GM12878 (cell line): ENCODE measurements around the gene DLG2. TPM values are rescaled to one million over a fixed set of nuclear protein-coding genes. Genes with fewer than 3 reads are reported as not detected.

ENCODE experiments used
- ATAC-seq: fragments of 200-7000 bp; cut with Tn5 transposase; 3 replicates; pipeline ENCODE4 v1.9.1; 2020; ENCODE audit warnings: mild to moderate bottlenecking, moderate library complexity
- BruUV-seq: library from RNA; stranded (reverse); fragments of 400-500 nt; replicated peaks from 2 replicates; lab custom pipeline; 2021; lab: Mats Ljungman, UMichigan
- CTCF ChIA-PET: fragments of 300-600 bp; sonication (Branson Sonifier 250); formaldehyde crosslinking; extraction: SDS; loops from one replicate; lab custom pipeline; 2021; ENCODE audit warnings: inconsistent platforms; lab: Yijun Ruan, JAX
- POLR2A ChIA-PET: fragments of 350-600 bp; formaldehyde crosslinking; extraction: SDS; loops from one replicate; lab custom pipeline; 2021; ENCODE audit warnings: inconsistent platforms; lab: Charles Lee
- RAD21 ChIA-PET: fragments of 300-600 bp; sonication (Branson Sonifier 250); formaldehyde crosslinking; loops from one replicate; lab custom pipeline; 2023; ENCODE audit warnings: antibody characterized with exemption; ENCODE audit not compliant: unreplicated experiment; lab: Charles Lee
- SMC1A ChIA-PET: fragments of 300-600 bp; sonication (Branson Sonifier 250); formaldehyde crosslinking; loops from one replicate; lab custom pipeline; 2023; ENCODE audit not compliant: unreplicated experiment, uncharacterized antibody; lab: Charles Lee
- DNase-seq: peaks from one replicate; pipeline ENCODE4 v3.0.0-alpha.2; 2011; ENCODE audit warnings: low read depth, low spot score
- FAIRE-seq: peaks from 3 replicates; lab custom pipeline; 2011; peaks lifted over from hg19 to GRCh38; lab: Jason Lieb, UNC
- H2AFZ ChIP-seq: 2 replicates; pipeline ENCODE4 v1.6.0; 2011; ENCODE audit warnings: low read depth, low read length, control low read depth; ENCODE audit not compliant: control insufficient read depth
- H3K27ac ChIP-seq: 2 replicates; pipeline ENCODE4 v1.5.1; 2011; ENCODE audit warnings: control low read depth; ENCODE audit not compliant: control insufficient read depth, insufficient read depth
- H3K27me3 ChIP-seq, 2 experiments: replicated peaks in 1 of 2; 2 replicates each; pipeline versions ENCODE4 v1.6.0 to v1.6.1; 2011; ENCODE audit warnings: low read length in 1 of 2; ENCODE audit not compliant: control insufficient read depth in 2 of 2, insufficient read depth in 2 of 2
- H3K36me3 ChIP-seq, 2 experiments: 2 replicates each; pipeline ENCODE4 v1.5.1; 2011; ENCODE audit warnings: low read length in 1 of 2; ENCODE audit not compliant: control insufficient read depth in 2 of 2, insufficient read depth in 2 of 2
- H3K4me1 ChIP-seq: 2 replicates; pipeline ENCODE4 v1.6.1; 2011; ENCODE audit warnings: mild to moderate bottlenecking, low read length, moderate library complexity, mixed read lengths; ENCODE audit not compliant: control insufficient read depth, insufficient read depth
- H3K4me2 ChIP-seq: 2 replicates; pipeline ENCODE4 v1.6.0; 2011; ENCODE audit warnings: control low read depth; ENCODE audit not compliant: control insufficient read depth, insufficient read depth
- H3K4me3 ChIP-seq: fragments of 200-600 bp; sonication (generic); 2 replicates; pipeline ENCODE4 v1.5.1; 2016
- H3K79me2 ChIP-seq: 2 replicates; pipeline ENCODE4 v1.6.0; 2011; ENCODE audit warnings: low read length; ENCODE audit not compliant: control insufficient read depth, insufficient read depth
- H3K9ac ChIP-seq: 2 replicates; pipeline ENCODE4 v1.8.0; 2011; ENCODE audit warnings: low read length, control low read depth, mixed read lengths; ENCODE audit not compliant: control insufficient read depth, insufficient read depth
- H3K9me3 ChIP-seq: replicated peaks from 3 replicates; pipeline ENCODE4 v1.5.1; 2011; ENCODE audit warnings: mild to moderate bottlenecking, low read length; ENCODE audit not compliant: control insufficient read depth, insufficient read depth
- H4K20me1 ChIP-seq: 2 replicates; pipeline ENCODE4 v1.6.0; 2011; ENCODE audit not compliant: control insufficient read depth, insufficient read depth
- BCL11A ChIP-seq: IDR thresholded peaks from 2 replicates; pipeline ENCODE4 v1.6.1; 2011; ENCODE audit warnings: low read depth, low read length
- BCL3 ChIP-seq: IDR thresholded peaks from 2 replicates; pipeline ENCODE4 v1.6.1; 2011; ENCODE audit warnings: borderline replicate concordance, low read depth, mild to moderate bottlenecking, moderate library complexity, low read length; ENCODE audit not compliant: insufficient read depth, poor library complexity, severe bottlenecking
- EED ChIP-seq: sonication (generic); IDR thresholded peaks from 2 replicates; pipeline ENCODE4 v1.6.1; 2016; ENCODE audit warnings: antibody characterized with exemption, low read depth
- EP300 ChIP-seq, 2 experiments: fragments of 150-350 bp in 1 of 2; IDR thresholded peaks; 2 replicates each; pipeline ENCODE4 v1.6.1; 2011 to 2012; ENCODE audit warnings: low read depth in 2 of 2, low read length in 2 of 2, borderline replicate concordance in 1 of 2, improper control_type of control experiment in 1 of 2, inconsistent platforms in 1 of 2; ENCODE audit not compliant: control insufficient read depth in 1 of 2
- ETV6 ChIP-seq, 2 experiments: fragments of 450-650 bp in 1 of 2; IDR thresholded peaks in 1 of 2; conservative IDR thresholded peaks in 1 of 2; 2 replicates each; pipeline ENCODE4 v1.6.1; 2014; ENCODE audit warnings: antibody characterized with exemption in 1 of 2, borderline replicate concordance in 1 of 2, low read depth in 1 of 2, mild to moderate bottlenecking in 1 of 2, moderate library complexity in 1 of 2
- ZNF274 ChIP-seq: IDR thresholded peaks from one replicate; pipeline ENCODE4 v1.8.0; 2011; ENCODE audit not compliant: insufficient read length, insufficient read depth
- WGBS: methylation state at CpG from one replicate; pipeline ENCODE4 v1.1.6; 2016; ENCODE audit warnings: low lambda C conversion rate; ENCODE audit not compliant: insufficient replicate concordance, insufficient coverage; ENCODE audit errors: missing lambda C conversion rate; 5-methylcytosine and 5-hydroxymethylcytosine counted together
- in situ Hi-C: fragments of 300-500 bp; cut with MboI; formaldehyde crosslinking; loops from 9 replicates; pipeline ENCODE4 v1.14.3; 2018; ENCODE audit warnings: mixed read lengths
- intact Hi-C: fragments of 100-400 bp; cut with micrococcal nuclease; formaldehyde crosslinking; loops from one replicate; pipeline ENCODE4 v1.14.2; 2022; ENCODE audit not compliant: unreplicated experiment
- polyA plus RNA-seq, 11 experiments: library from polyadenylated mRNA; depleted of rRNA in 4 of 11; unstranded in 6 of 11; stranded (reverse) in 5 of 11; fragments of >200 nt; fragmentation: Nextera tagmentation in 4 of 11; fragmentation: Illumina TruSeq in 1 of 11; extraction: Ambion mirVana in 4 of 11; extraction: Trizol in 1 of 11; gene quantifications; 1 replicate in 1 of 11; 2 replicates in 10 of 11; pipeline versions ENCODE4 v1.2.1 to v1.2.3, GENCODE V29; 2011 to 2016; ENCODE audit warnings: inconsistent platforms in 2 of 11, missing spikeins in 2 of 11, low read depth in 1 of 11
- total RNA-seq, 4 experiments: library from RNA; depleted of rRNA in 3 of 4; stranded (reverse); fragments of >200 nt in 3 of 4; fragmentation: Illumina TruSeq in 1 of 4; extraction: Trizol in 1 of 4; gene quantifications; 2 replicates each; pipeline versions ENCODE4 v1.2.1 to v1.2.3, GENCODE V29; 2013 to 2021
- TF ChIP-seq, protein P1 (sequence below): fragments of 450-650 bp; formaldehyde crosslinking; IDR thresholded peaks from 2 replicates; pipeline ENCODE4 v1.4.0; 2022; ENCODE audit warnings: mild to moderate bottlenecking, moderate library complexity

The DLG2 gene
- total and polyA plus RNA-seq, 10 of the 15 experiments (the other 5 are each of a cell fraction or from before 2014, with no cell fraction given): 0.09 to 0.98 (median 0.35) TPM

DNA sequence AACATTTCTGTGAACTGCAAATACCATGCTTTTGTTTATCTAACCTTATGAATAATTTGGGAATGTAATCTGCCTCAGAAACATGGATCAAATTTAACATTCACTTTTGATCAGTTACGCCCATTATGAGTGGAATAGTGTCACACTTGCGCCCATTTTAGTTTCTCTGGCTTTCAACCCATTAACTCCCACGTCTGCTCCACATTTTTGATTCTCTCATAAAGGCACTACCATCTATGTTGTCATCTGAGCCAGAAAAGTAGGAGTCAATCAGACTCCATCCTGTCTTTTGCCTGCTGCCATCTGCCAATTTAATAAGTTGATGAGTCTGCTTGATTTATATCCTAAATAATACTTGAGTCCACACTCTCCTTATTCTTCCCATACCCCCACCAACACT is 1090.7 kb downstream of the DLG2 start:
- no peak for FAIRE-seq

More for the DNA sequence above, 1090.7 kb downstream of the DLG2 start:
- in situ Hi-C loops (no loop called here), intact Hi-C loops (no loop called here)
- SMC1A ChIA-PET: no interaction called here
- CTCF ChIA-PET: interaction anchor here (1.3 kb wide), 1 partner anchor 12 kb away, joined by 3 read pairs; no protein-coding TSS in a partner anchor
- POLR2A ChIA-PET: no interaction called here
- H2AFZ ChIP-seq: no peak overlapping the region
- no peaks in the 10 kb centered on the region for H3K79me2 ChIP-seq
- H3K9me3 ChIP-seq: no peaks in the 10 kb centered on the region
- TF ChIP-seq, protein P1, sequence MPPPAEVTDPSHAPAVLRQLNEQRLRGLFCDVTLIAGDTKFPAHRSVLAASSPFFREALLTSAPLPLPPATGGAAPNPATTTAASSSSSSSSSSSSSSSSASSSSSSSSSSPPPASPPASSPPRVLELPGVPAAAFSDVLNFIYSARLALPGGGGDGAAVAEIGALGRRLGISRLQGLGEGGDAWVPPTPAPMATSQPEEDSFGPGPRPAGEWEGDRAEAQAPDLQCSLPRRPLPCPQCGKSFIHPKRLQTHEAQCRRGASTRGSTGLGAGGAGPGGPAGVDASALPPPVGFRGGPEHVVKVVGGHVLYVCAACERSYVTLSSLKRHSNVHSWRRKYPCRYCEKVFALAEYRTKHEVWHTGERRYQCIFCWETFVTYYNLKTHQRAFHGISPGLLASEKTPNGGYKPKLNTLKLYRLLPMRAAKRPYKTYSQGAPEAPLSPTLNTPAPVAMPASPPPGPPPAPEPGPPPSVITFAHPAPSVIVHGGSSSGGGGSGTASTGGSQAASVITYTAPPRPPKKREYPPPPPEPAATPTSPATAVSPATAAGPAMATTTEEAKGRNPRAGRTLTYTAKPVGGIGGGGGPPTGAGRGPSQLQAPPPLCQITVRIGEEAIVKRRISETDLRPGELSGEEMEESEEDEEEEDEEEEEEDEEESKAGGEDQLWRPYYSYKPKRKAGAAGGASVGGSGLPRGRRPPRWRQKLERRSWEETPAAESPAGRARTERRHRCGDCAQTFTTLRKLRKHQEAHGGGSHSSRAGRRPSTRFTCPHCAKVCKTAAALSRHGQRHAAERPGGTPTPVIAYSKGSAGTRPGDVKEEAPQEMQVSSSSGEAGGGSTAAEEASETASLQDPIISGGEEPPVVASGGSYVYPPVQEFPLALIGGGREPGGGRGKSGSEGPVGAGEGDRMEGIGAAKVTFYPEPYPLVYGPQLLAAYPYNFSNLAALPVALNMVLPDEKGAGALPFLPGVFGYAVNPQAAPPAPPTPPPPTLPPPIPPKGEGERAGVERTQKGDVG (CRISPR knock-in tag): no peak
- TF ChIP-seq BCL3 (no peak), BCL11A (no peak), EP300 (IDR thresholded peaks at IDR 0.05; ENCODE audit: borderline replicate concordance in 1 of 2, control insufficient read depth in 1 of 2, low read depth in 2 of 2, low read length in 2 of 2) (no peak), EED (no peak), ZNF274 (no peak), ETV6 (conservative IDR thresholded peaks at IDR 0.05 in 1 of 2, IDR thresholded peaks at IDR 0.05 in 1 of 2; ENCODE audit: borderline replicate concordance in 1 of 2, low read depth in 1 of 2) (no peak)
- no peak overlapping the region for H3K9ac ChIP-seq
- no peaks in the 10 kb centered on the region for H3K27me3 ChIP-seq
- no peak overlapping the region for H3K4me2 ChIP-seq
- H3K27ac ChIP-seq: no peak overlapping the region
- no peak overlapping the region for H3K4me3 ChIP-seq
- RAD21 ChIA-PET: no interaction called here
- no peaks in the 10 kb centered on the region for H4K20me1 ChIP-seq
- WGBS: 0% methylated on average over 3 of the region's 3 CpGs
- H3K4me1 ChIP-seq: no peaks in the 10 kb centered on the region
- H3K36me3 ChIP-seq: no peaks in the 10 kb centered on the region
- no peak for DNase-seq
- ATAC-seq: no peak
- no TSS peak for BruUV-seq
